NCI-H82 (cell line): ENCODE measurements around the gene PIK3R1.

ENCODE experiments used
- DNase-seq: peaks from one replicate; lab custom pipeline; 2025; lab: John Stamatoyannopoulos, UW

PIK3R1 gene

DNA sequence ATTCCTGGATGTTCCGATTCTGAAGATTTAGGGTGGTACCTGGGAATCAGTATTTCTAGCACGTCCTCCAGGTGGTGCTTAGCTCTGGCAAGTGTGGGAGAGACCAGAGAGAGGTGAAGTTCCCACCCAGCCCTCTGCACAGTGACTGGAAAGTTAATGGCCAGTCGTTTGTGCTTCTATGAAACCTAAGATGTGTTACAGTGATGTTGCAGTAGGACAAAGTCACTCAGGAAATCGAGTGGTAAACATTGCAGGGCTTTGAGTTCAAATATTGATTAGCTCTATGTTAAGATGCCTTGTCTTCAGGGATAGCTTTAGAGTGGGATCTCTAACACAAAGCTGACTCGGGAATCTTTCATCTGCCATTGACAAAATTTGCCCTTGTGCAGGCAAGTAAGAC lies 55.6 kb downstream of the PIK3R1 start:
- DNase-seq, result no peak

DNA sequence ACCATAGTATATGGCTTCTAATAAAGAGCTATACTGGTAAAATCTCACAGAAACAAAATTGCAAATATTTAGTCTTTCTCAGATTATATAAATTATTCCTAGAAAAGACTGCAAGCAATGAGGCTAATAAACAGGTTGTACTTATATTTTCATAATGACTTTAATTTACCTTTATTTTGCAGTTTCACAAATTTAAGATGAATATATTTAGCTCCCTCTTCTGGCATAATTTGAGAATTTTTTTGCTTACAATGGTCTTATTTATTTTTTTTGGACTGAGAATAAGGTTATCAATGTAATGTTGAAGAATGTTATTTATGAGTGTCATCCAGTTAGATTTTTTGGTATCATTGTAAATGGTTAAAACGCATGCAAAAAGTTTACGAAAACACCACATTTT lies 56.7 kb downstream of the PIK3R1 start:
- DNase-seq, result no peak

DNA sequence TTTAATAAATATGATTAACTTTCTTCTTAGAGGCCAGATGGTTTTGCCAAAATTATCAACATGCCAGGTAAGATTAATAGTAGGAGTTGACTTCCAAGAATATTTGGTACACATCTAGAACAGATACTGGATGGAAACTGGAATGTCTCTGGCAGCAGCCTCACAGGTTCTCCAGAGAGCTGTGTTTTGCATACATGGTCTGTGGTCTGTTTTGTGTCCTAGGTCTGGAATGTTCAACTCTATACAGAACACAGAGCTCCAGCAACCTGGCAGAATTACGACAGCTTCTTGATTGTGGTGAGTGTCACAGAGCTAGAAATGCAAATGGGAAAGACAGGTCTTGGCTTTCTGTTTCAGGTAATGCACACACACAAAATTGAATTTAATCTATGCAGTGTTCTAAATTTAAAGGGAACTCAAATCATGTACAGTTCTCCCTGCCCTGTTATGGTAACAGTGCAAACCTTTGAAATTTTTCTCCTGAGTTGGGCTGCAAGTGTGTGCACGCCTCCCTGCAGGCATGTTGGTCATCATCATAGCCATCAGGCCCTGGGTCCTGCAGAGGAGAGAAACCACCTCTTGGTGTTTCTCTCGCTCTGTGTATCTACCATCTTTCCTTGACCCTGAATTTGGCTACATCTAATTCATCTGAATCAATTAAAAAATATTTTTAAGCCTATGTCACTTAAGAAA lies 58.3 kb downstream of the PIK3R1 start:
- DNase-seq, result no peak

DNA sequence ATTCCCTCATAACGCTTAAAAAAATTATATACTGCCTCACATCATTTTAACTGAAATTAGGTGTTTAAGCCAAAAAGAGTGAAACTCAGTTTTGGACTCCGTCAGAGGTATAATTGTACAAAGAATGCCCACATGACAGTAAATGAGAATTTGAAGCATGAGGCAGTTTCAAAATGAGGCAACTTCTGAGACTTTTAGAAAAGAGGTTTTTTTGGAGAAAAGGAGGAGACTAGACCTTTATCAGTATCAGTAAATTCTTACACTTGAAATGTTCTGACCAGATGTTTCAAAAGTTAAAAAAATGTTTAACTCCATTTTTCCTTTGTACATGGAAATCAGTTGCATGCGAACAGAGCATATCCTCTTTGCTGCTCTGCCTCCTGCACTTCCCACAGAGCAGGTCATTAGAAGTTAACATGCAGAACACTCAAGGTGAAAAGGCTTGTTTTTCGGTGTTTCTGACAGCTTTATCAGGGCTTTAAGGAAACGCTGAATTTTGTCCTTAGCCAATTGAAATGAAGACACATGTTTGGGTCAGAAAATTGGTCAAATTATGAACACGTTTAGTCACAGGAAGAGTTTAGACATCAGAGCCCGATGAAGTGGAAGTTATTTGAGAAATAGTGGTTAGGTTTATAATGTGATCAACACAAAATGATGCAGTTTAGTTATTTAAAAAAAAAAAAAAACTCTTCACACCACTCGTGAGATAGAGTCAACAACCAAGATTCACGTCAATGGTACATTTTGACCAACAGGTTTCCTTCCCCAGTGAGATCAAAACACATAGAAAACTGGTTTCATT lies 59.5 kb downstream of the PIK3R1 start:
- DNase-seq, result no peak

DNA sequence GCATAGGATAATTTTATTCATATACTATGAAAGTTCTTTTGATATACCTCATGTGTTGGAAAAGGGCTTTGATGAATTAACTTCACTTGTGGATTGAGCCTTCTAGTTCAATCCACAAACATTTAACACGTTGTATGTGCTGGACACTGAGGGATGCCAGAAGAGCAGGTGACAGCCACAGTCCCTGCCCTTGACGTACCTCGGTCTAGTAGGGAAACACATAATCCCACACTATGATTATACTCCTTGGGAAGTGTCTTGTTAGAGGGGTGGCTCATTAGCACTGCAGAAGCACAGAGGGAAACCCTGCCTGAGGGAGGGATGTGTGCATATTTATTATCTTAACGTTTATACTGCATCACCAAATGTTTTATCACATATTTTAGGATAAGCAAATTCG lies 61.2 kb downstream of the PIK3R1 start:
- no peak for DNase-seq

DNA sequence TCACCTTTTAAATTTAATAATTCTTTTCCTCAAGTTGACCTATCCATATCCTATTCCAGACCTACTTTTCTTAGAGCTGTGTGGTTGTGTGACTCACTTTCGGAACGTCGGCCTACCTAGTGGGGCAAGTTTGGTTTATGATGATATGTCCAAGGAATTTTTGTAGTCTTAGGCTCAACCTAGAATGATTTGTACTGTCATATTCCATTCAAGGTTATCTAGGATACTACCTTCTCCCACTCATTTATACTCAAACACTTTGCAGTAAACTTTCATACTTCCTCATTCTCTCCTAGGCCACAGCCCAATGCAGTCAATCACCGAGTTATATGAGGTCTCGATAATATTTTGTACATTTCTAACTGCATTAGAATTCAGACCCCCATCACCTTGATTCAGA lies 61.9 kb downstream of the PIK3R1 start:
- no peak for DNase-seq

DNA sequence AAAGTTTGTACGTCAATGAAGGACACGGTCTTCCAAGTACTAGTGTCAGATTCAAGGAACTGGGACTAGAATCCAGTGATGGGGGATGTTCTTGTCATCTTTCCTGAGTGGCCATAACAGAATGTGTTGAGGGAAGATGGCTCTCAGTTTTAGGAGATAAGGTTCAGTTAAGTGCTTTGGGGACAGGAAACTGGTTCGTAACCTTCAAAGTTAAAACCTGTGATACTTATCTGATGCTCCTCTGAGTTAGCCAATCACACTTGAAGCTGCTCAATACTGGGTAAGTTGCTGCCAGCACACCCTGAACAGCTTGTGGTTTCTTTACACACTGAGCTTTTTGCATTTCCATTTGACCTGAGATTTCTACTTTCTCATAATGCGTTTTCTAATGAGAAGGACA lies 64.4 kb downstream of the PIK3R1 start:
- DNase-seq, result no peak

DNA sequence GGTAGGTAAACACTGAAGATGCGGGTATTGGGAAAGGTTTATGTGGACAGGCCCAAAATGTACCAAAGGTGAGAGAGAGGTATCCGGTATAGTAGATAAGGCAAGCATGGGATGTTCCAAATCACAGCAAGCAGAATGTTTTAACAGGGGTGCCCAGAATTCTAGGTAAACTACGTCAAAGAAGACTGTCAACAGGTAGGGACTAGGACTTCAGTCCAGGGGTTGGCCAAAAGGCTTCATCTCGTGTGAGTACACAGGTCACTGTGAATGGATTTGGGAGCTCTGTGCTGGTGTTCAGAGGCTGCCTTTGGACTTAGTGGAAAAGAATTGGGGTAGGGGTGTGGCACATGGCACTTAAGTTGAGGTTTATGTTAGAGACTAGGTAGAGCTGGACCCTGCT lies 66.4 kb downstream of the PIK3R1 start:
- no peak for DNase-seq

DNA sequence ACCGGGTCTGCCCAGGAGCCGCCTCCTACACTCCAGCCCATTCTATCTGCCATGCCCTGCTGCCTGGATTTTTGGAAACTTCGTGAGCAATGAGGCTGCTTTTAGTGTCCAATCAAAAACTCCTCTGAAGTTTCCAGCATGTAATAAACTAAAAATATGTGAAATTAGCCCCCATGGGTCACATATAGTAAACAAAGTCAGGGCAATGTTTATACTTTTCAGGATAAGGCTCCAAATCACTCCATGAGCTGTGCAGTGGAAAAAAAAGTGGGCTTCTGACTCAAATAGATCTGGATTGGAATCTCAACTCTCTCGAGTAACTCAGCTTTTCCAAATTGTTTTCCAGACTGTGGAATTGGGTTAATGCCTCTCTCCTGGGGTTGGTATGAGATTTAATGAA lies 68.2 kb downstream of the PIK3R1 start:
- no peak for DNase-seq

DNA sequence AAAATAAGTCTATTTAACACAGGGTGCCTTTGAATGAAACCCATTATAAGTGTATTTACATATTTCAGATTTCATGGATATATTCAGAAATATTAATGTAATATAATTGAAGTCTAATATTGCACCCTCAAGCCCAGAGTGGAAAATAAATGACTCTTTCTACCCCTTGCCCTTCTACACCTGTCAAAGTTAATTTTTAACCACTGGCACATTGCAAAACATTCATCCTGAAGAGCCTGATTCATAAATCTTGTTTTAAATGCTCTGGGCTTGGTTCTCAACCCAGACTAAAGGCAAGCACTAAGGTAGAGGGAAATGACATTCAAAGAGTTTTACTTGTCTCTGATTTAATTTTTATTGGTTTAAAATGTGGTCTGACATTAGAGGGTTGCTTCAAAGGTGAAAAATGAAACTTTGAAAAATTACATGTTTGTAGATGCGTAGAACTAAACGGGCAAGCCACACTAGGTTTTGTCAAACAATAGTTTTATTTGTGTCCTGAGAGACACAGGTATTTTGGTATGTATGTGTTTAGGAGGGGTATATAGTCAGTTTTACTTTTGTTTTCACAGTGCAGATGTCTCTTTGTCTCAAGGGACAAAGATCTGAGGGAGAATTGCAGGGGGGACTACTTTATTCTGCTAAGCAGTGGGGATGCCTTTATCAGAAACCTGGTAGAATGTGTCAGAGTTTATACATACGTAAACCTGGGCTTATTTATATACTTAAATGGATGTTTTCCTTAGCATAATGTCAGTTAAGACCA lies 69.7 kb downstream of the PIK3R1 start:
- DNase-seq, result no peak

DNA sequence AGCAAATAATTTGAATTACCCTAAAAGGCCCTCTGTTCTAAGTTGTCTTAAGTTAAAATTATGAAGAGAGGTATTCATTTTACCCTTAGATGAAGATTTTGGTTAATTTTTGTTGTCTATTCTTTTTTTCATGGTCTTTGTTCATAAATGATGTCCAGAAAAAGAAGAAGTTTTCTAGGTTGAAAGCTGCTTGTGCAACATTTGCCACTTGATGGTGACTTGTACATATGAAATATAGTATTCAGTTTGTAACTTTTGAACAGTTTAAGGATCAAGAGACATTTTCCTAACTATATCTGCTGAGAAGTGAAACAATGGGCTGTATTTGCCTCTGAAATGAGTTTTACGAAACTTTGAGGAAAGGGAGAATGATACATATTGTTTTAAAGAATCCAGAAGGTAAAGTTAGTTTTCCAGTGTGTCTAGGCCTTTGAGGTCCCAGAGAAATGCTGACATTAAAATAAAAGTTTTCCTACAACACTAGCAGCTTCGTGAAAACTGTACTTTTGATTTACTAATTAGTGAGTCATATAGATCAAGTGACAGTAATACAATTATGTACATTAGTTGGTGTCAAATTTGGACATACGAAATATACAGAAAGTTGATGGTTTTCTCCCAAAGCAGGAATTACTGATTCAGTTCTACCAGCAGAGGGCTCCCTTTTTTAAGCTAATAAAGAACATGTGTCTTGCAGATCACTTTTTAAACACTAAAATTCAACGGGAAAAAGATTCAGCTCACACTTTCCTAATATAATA lies 70.5 kb downstream of the PIK3R1 start:
- DNase-seq, result peak; percentile 48

DNA sequence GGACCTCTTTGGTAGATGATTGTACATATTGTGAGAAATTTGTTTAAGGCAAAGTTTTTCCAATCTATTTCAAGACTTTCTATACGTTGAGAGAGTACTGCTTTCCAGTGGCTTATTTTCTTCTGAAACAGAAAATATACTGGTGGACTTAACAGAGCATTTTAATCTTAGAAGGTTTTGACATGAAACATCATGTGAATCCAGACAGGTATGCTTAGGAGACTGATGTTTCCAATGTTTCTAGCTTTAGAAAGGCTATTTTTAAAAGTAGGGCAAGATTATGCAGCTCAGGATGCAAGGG lies 71.0 kb downstream of the PIK3R1 start:
- no peak for DNase-seq

DNA sequence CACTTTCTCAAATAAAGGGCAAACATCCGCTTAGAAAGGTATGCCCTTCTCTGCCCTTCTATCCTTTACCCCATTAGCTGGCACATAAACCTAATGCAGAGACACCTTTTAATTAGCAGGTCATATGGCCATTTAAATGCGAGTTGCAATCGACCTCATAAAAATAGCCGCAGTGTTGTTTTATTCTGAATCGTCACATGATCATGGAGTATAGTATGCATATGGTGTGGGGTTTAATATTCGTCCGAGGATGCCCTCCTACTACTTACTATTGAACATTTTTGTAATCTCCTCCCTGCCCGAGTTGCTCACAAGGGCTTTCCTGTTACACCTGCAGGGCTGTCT lies 72.0 kb downstream of the PIK3R1 start:
- peak; percentile 41 for DNase-seq

DNA sequence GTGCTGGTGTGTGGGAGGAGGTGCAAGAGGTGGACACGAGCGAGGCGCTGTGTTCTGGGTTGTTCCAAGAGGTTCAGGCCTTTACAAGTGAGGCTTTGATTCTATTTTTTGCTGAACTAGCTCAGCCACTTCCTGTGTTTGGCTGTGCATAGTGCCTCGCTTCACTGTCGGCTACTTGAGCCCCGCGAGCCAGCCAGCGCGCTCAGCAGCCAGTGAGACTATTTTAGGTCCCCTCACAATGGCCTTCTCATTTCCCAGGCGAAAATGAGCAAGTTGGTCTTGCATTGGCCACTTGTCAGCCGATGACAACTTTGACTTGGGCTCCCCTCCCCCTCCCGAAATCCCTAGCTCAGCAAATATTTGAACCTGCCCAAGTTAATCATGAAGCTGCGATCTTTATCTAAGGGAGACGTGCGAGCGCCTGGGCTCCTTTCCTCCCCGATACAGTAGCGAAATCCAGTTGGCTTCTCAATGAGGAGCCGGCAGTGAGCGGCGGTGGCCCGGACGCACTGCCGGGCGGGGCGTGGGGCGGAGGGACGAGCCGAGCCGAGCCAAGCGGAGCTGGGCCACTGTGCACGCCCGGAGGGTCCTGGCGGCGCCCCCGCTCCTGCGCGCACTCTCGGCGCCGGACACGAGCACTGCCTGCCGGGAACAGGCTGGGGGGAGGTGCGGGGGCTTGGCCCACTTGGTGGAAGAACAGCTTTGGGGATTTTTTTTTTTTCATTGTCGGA lies 72.6 kb downstream of the PIK3R1 start:
- DNase-seq, result peak; percentile 62

DNA sequence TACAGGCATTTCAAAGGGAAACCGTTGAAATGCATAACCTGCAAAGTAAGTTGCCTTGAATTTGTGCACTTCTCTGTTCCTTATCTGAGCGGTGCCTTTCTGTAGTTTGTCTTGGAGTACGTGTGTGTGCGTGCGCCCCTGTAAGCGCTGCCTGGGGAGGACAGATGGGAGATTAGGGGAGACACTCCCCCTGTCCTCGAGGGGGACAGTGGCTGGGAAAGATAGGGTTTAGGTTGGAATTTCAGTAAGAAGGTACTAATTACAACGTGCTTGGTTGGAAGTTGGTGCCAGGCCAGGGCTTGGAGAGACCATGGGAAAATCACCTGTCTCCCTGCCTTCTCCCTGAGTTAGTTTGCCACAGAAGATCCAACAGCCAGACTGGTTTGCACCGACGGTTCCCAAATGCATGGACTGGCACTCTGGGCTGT lies 73.2 kb downstream of the PIK3R1 start:
- DNase-seq, result peak; percentile 60

DNA sequence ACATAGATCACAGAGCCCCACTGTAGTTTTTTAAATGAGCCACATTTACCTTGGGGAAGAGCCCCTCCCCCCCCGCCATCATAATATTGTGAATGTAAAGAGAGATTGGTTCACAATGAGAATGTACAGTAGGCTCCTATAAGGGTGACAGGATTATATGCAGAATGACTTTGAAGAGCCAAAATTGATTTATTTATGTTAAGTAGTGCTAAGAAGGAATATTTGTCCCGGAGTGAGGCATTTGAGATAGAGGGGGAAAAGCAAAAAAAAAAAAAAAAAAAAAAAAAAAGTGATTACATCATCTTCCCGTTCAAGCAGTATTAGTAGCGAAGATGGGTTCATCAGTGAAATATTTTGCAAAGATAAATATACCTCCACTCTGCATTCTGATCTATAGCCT lies 73.9 kb downstream of the PIK3R1 start:
- peak; percentile 16 for DNase-seq

DNA sequence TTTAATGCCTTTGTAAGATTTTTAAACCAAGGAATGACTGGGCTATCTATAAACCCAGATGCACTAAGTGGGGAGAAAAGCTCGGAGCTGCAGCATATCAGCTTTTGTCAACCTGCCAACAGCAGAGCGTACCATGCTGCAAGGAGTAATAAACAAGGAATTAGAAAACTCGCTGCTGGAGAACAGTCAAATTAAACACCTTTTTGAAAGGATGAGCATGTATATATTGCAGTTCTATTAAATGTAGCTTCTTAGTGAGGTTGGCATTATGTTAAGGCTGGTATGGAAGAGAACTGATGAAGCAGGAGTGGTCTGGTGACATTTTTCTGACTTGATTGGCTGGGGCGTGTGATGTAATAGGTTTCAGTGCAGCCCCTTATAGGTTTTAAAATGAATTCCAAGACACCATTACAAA lies 74.7 kb downstream of the PIK3R1 start:
- DNase-seq, result peak; percentile 70

DNA sequence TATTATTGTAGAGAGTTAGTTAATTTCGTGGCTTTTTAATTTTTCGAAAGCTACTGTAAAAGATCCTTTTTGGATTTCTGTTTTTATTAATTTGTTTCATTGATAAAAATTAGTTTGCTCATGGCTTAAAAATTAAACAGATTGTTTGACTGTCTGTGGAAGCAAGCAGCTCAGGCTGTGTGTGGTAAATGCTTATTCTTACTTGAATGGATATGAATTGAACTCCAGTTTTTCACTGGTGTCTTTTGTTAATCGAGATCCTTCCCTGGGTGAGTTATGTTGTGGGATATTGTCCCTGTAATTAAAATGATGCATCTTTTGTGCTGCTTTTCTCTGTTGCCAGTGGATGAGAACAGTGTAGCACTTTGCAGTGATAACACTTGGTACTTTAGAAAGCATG lies 75.3 kb downstream of the PIK3R1 start:
- DNase-seq, result no peak

DNA sequence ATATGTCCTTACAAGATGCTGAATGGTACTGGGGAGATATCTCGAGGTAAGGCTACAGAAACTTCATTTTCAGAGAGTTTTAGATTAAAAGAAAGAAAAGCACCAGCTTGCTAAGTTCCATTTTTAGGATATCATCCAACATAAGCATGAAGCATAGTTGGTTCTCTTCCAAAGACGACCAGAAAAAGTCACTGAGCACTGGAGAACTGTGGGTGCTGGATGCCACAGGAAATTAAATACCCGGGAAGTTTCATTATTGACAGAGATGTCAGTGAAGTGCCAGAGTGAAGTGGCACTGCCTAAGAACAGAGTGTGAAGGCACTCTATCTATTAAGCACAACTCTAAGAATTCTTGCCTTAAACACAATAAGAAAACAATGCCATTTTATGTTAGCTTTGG lies 76.8 kb downstream of the PIK3R1 start:
- DNase-seq, result no peak

DNA sequence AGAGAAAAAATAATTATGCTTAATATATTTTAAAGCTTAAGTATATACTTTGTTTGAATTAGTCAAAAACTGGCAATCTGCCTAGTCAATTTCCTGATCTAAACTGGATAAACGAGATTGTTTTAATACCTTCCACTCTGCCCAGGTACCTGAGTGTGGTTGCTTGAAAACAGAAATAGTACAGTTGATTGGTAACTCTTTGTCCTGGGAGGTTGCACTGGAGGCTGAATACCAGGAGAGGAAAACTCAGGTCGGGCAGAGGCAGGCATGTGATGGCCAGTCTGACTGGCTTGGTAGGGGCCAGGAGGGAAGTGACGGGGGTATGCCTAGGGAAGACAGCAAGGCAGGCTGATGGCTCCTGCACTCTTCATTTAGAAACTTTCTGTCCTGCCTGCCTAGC lies 80.2 kb downstream of the PIK3R1 start:
- no peak for DNase-seq

DNA sequence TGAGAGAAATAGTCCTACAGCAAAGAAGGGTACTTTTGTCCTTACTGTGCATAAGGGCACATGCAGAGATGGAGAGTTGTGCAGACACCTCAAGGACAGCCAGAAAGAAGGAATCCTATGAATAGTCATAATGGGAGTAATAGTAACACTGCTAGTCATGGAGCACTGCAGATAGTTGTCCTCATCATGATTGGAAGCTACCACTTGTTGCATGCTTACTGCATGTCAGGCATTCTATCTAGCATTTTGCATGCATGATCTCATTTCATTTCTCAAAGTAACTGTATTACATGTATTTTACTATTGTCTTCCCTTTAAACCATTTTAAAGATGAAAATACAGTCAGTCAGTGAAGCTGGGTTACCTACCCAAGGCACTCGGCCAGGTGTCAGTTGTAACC lies 81.3 kb downstream of the PIK3R1 start:
- DNase-seq, result no peak

DNA sequence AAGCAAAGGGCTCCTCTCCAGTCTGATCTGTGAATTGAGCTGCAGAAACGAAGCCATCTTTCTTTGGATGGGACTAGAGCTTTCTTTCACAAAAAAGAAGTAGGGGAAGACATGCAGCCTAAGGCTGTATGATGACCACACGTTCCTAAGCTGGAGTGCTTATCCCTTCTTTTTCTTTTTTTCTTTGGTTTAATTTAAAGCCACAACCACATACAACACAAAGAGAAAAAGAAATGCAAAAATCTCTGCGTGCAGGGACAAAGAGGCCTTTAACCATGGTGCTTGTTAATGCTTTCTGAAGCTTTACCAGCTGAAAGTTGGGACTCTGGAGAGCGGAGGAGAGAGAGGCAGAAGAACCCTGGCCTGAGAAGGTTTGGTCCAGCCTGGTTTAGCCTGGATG lies 82.1 kb downstream of the PIK3R1 start:
- DNase-seq, result no peak
